GM15510 (cell line): ENCODE measurements around the gene NEUROG1.

Source experiments
- POLR2A ChIP-seq: IDR thresholded peaks from 3 replicates; pipeline ENCODE4 v1.6.1; 2011; ENCODE audit warnings: borderline replicate concordance; ENCODE audit not compliant: insufficient read length; ENCODE audit errors: extremely low read depth

NEUROG1 gene

GRCh38 chr5:135494196-135494595 lies 41.6 kb downstream of the NEUROG1 start:
- TF ChIP-seq POLR2A = no peak

GRCh38 chr5:135493406-135494180 lies 42.2 kb downstream of the NEUROG1 start:
- TF ChIP-seq POLR2A = no peak

DNA sequence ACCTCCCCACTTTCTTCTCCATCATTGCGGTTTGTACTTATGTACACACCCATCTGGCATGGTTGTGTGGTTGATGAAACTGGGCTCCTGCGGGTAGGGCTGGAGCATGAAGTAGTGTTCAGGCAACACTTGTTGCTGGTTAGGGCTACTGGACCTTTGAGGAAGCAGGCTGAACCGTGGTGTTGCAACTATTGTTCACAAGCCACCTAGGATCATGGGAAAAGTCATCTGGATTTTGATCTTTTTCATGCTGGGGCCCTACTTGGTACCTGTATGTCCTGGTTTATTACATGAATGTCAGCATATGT lies 43.5 kb downstream of the NEUROG1 start:
- TF ChIP-seq POLR2A = no peak

DNA sequence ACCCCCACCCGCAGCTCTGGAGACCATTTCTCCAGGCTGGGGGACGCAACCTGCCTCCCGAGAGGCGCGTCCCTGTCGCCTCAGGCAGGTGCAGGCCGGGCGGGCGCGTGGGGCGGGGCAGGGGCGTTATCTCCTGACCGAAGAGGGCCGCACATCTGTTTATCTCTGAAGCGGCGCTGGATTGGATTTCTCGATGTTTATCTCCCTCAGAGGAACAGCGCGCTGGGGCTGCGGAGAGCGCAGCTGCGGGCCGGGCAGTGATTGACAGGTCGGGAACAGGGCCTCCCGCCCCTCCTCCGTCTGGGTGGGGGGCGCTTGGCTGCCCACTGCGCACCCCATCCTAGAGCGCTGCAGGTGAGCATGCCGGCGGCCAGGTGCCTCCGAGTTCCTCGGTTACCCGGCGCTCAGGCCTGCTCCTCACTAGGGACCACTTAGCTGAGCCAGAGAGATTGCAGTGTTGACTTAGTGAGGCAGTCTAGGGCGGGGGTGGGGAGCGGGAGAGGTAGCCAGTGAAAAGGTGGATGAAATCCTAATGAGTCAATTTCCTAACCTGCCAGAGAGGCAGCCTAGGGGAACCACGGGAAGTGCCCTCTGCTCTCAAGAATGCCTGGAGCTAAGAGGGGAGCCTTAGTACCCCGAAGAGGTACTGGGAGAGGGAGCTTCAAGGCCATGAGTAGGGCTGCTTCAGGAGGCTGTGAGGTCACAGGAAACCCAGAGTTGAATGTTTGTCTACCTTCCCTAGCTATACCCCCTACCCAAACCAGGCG lies 44.0 kb downstream of the NEUROG1 start:
- TF ChIP-seq POLR2A = no peak

DNA sequence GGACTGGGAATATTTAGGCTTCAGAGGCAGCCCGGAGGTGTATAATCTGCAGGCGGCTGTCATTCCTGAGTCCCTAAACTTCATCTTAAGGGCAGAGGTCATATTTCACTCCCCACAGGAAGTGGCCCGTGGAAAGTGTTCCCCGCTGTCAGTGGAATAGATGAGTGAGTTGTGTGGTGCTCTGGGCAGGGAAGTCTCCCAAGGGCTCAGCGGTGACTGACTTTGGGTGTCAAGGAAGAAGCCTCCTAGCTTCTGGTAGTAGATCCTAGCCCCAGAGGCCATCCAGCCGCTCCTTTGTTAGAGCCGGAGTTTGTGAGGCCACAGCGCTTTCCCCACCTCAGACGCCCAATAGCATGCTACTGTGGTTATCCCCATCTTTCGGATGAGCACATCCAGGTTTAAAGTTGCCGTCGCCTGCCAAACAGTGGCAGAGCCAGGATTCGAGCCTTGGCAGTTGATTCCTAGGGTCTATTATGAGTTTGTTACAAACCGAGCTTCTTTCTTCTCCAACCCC lies 44.7 kb downstream of the NEUROG1 start:
- TF ChIP-seq POLR2A = no peak

DNA sequence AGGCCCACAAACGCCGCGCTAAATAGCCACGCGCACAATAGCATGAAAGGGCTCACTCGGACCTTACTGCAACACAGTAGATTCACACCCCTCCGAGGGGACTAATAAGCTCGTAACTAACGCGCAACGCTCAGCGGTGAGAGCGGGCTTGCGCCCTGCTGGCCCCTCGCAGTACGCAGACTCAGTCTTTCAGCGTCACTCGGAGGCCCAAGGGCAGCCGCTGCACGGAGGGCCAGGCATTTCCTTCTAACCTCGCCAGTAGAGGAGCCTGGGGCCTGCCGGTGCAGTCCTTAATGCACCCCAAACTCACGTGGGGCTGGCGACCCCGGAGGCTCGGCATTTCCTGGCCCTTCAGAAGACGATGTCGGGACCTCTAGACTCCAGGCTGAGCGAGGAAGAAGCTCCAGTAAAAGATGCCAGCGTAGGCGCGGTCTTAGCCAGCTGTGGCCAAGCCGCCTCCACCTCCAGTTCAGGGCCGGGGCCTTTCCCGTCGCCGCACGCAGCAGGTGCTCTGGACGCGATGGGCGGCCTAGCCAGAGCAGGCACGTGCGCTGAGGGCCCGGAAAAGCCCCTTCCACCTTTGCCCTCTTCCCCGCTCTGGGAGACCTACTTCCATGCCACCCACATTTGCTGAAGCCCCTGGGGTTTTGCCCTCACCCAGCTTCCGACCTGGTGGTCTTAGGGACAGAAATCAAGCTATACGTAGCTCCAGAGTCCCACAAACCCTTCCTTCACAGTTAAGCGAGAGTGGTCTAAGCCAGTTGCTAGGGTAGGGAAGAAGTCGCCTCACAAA lies 45.3 kb downstream of the NEUROG1 start:
- no peak for TF ChIP-seq POLR2A

- no peak for TF ChIP-seq POLR2A
These were observed 46.1 kb downstream of the NEUROG1 start for GRCh38 chr5:135489466-135490244.

GRCh38 chr5:135488727-135489465 lies 46.9 kb downstream of the NEUROG1 start:
- TF ChIP-seq POLR2A = no peak

DNA sequence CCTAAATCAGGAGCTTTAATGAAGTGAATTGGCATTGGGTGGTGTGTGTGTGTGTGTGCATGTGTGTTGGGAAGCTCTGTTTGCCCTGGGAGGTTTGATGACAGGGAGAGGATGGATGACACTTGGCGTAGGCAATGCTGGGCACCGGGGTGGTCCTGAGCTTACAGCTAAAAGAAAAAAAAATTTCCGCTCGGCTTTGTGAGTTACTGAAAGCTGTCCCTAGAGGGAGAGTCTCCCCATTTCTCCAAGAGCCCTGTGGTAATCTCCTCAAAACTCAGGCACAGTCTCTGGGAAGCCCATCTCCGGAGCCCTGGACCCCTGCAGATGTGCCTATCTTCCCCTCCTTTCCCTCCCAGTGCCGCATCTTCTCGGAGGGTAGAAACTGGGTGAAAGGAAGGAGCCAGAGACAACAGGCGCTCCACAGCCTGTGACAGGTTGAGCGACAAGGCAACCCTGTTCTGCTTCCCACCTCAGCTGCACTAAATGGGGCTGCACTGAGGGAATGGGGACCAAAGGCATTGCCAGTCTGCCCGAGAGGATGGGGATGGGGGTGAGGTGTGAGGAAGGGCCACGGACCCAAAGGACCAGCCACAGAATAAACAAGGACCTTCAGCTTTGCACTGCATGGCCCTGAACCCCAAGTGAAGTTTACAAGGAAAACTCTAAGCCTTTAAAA lies 47.8 kb downstream of the NEUROG1 start:
- no peak for TF ChIP-seq POLR2A

DNA sequence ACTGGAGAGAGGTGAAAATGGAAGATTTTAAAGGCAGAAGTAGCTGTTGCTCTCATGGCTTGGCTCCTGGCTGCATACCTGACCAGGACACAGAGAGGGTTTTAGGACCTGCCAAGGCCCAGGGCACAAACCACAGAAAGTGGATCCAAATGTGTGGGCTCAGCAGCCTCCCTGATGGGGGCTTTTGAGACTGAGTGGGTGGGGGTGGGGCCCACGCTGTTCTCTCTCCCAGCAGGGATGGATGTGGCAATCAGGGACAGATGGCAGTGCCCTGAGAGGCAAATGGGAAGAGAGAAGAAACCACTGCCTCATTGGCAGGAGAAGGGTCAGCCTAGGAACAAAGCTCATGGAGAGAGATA lies 48.7 kb downstream of the NEUROG1 start:
- TF ChIP-seq POLR2A = no peak

DNA sequence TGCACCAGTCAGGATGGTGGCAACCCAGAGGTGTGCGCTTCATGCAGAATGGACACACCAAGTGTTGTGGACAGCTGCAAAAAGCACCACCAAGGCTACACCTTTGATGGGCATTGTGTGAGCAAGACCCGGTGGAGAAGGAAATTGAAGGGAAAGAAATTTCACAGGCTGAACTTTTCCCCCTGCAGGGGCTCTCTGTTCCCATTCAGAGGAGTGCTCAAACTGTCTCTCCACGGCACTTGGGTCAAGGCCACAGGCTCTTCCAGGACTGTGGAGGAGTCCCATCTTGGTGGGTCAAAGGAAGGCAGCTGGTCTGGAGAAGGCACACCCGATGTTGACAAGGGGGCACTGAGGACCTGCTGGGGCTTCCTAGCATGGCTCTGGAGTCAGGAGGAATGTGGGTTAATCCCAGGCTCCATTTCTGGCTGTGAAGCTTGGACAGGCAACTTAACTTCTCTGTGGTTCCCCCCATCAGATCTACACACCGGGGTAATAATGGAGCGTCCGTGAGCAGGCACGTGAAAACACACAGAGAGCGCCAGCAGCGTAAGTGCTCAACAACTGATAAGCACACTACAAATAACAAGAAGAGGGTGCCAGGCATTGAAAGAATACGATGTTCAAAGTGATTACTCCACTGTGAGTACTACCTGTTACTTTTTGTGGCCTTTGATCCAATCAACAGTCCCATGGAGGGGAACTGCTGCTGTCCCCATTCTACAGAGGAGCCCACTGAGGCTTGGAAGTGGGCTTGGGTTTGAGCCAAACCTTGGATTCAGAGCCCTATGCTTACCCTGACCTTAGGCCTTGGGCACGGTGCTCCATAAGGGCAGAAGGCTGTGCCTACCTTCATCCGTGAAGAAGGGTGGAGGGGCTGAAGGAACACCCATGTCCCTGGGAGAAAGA lies 49.4 kb downstream of the NEUROG1 start:
- no peak for TF ChIP-seq POLR2A

GRCh38 chr5:135484674-135485086 lies 51.1 kb downstream of the NEUROG1 start:
- TF ChIP-seq POLR2A = no peak
